Tibial nerve (tissue), 4 donors: ENCODE data around the gene ZNF740. TPM values are rescaled to one million over a fixed set of nuclear protein-coding genes. Genes with fewer than 3 reads are reported as not detected.

Experiments used
- DNase-seq, 2 donors: peaks; one replicate each; pipeline ENCODE4 v3.0.0-alpha.2; 2019; ENCODE audit warnings: low spot score in 2 of 2
- H3K27ac ChIP-seq, 4 donors: fragments of 200-600 bp; sonication (generic) in 3 of 4; one replicate each; pipeline ENCODE4 v1.5.1; 2017 to 2019; ENCODE audit warnings: mild to moderate bottlenecking in 1 of 4
- H3K27me3 ChIP-seq, 2 donors: fragments of 200-600 bp; sonication (generic) in 1 of 2; one replicate each; pipeline versions ENCODE4 v1.5.1 to v1.6.0; 2017 to 2019
- H3K36me3 ChIP-seq, 3 donors: fragments of 200-600 bp; sonication (generic); one replicate each; pipeline ENCODE4 v1.5.1; 2018 to 2019
- H3K4me1 ChIP-seq, 4 donors: fragments of 200-600 bp; sonication (generic) in 3 of 4; one replicate each; pipeline ENCODE4 v1.5.1; 2017 to 2019
- H3K4me3 ChIP-seq, 4 donors: fragments of 200-600 bp; sonication (generic) in 3 of 4; one replicate each; pipeline ENCODE4 v1.5.1; 2017 to 2019; ENCODE audit warnings: mild to moderate bottlenecking in 1 of 4, moderate library complexity in 1 of 4
- H3K9me3 ChIP-seq, 4 donors: fragments of 200-600 bp; sonication (generic) in 3 of 4; one replicate each; pipeline ENCODE4 v1.5.1; 2017 to 2019
- CTCF ChIP-seq, 5 experiments: fragments of 200-600 bp in 3 of 5; fragments of 450-650 bp in 2 of 5; sonication (generic) in 3 of 5; IDR thresholded peaks; one replicate each; pipeline ENCODE4 v1.5.1; 2016 to 2019; ENCODE audit warnings: antibody characterized with exemption in 5 of 5, mild to moderate bottlenecking in 3 of 5, moderate library complexity in 2 of 5
- EP300 ChIP-seq, 2 donors: sonication (generic); formaldehyde crosslinking; IDR thresholded peaks; one replicate each; pipeline ENCODE4 v1.6.1; 2017; ENCODE audit warnings: antibody characterized with exemption in 2 of 2, mild to moderate bottlenecking in 1 of 2
- POLR2A ChIP-seq, 2 donors: fragments of 450-650 bp; IDR thresholded peaks; one replicate each; pipeline ENCODE4 v1.6.1; 2017; ENCODE audit warnings: antibody characterized with exemption in 2 of 2, mild to moderate bottlenecking in 2 of 2, moderate library complexity in 2 of 2
- WGBS, 2 donors: methylation state at CpG; one replicate each; pipeline ENCODE4 v1.1.5; 2018; 5-methylcytosine and 5-hydroxymethylcytosine counted together
- total RNA-seq, 4 donors: library from RNA; depleted of rRNA; stranded (reverse); fragments of >200 nt; gene quantifications; one replicate each; pipeline ENCODE4 v1.1.0, GENCODE V29; 2016

The ZNF740 gene
- total RNA-seq, 4 donors from 2014 or later = 10.2 to 67.7 (median 22.7) TPM

DNA sequence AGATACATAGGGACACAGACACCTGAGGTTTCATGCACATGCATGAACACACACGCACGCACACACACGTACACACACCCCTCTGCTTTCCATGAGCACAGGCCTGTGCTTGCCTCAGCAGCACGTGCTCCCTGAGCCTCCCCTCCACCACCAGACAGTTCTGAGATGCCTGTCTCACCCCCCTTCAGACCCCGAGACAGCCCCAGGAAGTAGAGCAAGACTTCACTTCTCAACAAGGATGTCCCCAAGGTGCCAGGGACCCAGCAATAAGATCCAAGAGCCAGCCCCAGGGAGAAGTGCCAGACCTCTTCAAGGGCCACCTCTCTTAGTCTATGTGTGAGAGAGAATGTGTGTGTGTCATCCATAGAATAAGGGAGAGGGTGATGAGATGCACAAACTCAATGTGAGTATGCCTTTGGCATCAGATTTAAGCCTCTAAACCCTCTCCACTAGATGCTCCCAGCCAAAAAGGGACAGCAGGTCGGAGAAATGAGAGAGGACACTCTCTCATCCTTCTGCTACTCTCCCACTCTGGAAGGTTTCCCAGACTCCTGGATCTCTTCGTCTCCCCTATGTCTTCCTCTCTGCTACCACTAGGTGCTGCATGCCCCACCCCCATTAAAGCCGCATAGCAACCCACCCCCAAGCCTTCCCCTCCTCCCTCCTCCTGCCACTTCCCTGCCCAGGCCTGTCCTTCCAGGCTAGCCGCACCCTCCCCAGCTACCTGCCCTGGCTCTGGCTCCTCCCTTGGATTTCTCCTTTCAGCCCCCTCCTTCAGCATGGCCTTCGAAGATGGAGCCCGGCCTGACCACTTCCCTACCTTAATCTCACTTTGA lies 43.8 kb downstream of the ZNF740 start:
- peaks cover 0 to 18% (median 0%) of the 10 kb centered on the region in 3 donors for H3K36me3 ChIP-seq
- DNase-seq = no peak
- peak overlapping the region; percentile 92 to 100 (median 96) for H3K27ac ChIP-seq
- no peaks in the 10 kb centered on the region for H3K27me3 ChIP-seq
- peaks cover 5 to 60% (median 43%) of the 10 kb centered on the region in 4 donors for H3K4me1 ChIP-seq
- no peaks in the 10 kb centered on the region for H3K9me3 ChIP-seq
- no peak overlapping the region for H3K4me3 ChIP-seq
- TF ChIP-seq CTCF (IDR thresholded peaks at IDR 0.05) (no peak), EP300 (IDR thresholded peaks at IDR 0.05) (no peak)
- 42 to 45% methylated on average over 11 of the region's 11 CpGs for WGBS, 2 donors

DNA sequence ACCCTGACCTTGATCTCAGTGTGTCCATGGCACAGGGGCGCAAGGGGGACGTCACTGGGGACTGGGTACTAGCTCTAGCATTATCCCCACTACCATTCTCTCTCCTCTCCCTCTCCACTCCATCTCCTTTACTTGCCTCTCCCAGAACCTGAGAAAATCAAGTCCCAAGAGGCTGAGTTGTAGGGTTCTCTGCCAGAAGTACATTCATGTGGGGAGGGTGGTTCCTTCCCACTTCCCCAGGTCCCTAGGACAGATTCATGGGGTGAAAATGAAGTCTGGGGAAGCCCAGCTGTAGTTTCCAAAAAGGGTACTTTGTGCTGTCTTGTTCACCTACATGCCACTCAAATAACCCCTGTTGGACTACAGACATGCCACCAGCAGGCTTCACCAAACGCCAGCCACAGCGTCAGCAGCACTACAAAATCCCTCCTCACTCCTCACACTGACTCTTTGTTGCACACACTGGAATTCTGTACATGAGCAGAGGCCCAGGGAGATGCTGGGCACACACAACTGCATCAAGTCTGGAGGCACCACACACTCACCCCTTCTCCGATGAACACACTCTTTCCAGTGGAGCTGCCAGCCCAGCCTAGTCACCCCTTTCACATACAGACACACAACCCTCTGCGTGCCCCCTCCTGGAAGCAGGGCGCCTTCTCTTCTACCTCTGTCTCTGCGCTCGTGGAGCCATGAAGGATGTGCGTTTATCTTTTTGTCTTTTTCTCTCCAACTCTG lies 44.5 kb downstream of the ZNF740 start:
- peaks cover 0 to 22% (median 0%) of the 10 kb centered on the region in 3 donors for H3K36me3 ChIP-seq
- H3K4me3 ChIP-seq = no peak overlapping the region
- peaks cover 5 to 66% (median 43%) of the 10 kb centered on the region in 4 donors for H3K4me1 ChIP-seq
- no peaks in the 10 kb centered on the region for H3K9me3 ChIP-seq
- WGBS, 2 donors = 48 to 50% methylated on average over 10 of the region's 10 CpGs
- H3K27ac ChIP-seq = peak overlapping the region; percentile 92 to 100 (median 96)
- H3K27me3 ChIP-seq = no peaks in the 10 kb centered on the region
- DNase-seq = no peak
- TF ChIP-seq POLR2A (IDR thresholded peaks at IDR 0.05) = no peak
- TF ChIP-seq CTCF (IDR thresholded peaks at IDR 0.05) = no peak
- TF ChIP-seq EP300 (IDR thresholded peaks at IDR 0.05) = no peak

DNA sequence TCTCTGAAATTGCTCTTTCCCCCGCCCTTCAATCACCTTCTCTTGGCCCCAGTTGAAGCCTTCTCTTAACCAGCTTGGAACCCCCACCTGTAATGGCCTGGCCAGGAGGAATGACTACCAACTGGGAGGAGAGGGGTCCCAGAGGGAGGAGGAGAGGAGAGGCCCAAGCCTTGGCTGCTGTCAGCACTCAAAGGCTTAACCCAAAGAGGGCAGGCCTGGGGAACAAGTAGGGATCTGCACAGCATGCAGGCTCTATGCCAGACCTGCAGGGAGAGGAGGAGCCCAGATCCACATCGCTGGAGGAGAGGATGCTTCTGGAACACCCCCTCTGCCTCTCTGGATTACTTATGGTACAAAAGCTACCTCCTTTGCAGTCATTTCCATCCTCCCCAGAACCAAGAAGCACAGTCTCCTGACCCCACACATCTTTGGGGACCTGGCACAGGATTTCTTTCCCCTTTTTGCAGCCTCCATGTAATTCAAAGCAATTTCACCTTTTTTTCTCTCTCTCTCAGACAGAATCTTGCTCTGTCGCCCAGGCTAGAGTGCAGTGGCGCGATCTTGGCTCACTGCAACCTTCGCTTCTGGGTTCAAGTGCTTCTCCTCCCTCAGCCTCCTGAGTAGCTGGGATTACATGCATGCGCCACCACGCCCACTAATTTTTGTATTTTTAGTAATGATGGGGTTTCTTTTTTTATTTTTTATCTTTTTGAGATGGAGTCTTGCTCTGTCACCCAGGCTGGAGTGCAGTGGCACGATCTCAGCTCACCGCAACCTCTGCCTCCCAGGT lies 45.3 kb downstream of the ZNF740 start:
- no peak for DNase-seq
- Histone ChIP-seq H3K9me3 (no peaks in the 10 kb centered on the region), H3K36me3 (peaks cover 0 to 22% (median 0%) of the 10 kb centered on the region in 3 donors), H3K4me1 (peaks cover 5 to 74% (median 49%) of the 10 kb centered on the region in 4 donors), H3K4me3 (no peak overlapping the region), H3K27ac (peak overlapping the region in 3 of 4 donors; percentile 93 to 100 (median 98)), H3K27me3 (no peaks in the 10 kb centered on the region)
- 82 to 86% methylated on average over 10 of the region's 10 CpGs for WGBS, 2 donors
- no peak for TF ChIP-seq CTCF (IDR thresholded peaks at IDR 0.05)
- TF ChIP-seq EP300 (IDR thresholded peaks at IDR 0.05) = no peak
- TF ChIP-seq POLR2A (IDR thresholded peaks at IDR 0.05) = no peak

GRCh38 chr12:53226815-53227214 lies 46.3 kb downstream of the ZNF740 start:
- TF ChIP-seq CTCF (IDR thresholded peaks at IDR 0.05) = no peak
- TF ChIP-seq EP300 (IDR thresholded peaks at IDR 0.05) = no peak
- TF ChIP-seq POLR2A (IDR thresholded peaks at IDR 0.05) = no peak
- DNase-seq = no peak
- WGBS, 2 donors = 82 to 95% methylated on average over 4 of the region's 4 CpGs
- Histone ChIP-seq H3K4me3 (no peak overlapping the region), H3K4me1 (peaks cover 5 to 84% (median 49%) of the 10 kb centered on the region in 4 donors), H3K27ac (no peak overlapping the region), H3K27me3 (no peaks in the 10 kb centered on the region), H3K9me3 (no peaks in the 10 kb centered on the region), H3K36me3 (peaks cover 0 to 22% (median 0%) of the 10 kb centered on the region in 3 donors)
